ENCODE data around the gene RAB17. TPM values are rescaled to one million over a fixed set of nuclear protein-coding genes. Genes with fewer than 3 reads are reported as not detected.

RAB17 gene
- total and polyA plus RNA-seq, 10 donors, result 0.24 to 2.2 (median 0.67) TPM; not detected in 3

- Histone ChIP-seq H3K27me3 (replicated peaks in 1 of 7) (peaks cover 0 to 22% (median 0%) of the 10 kb centered on the region in 7 donors), H3K9me3 (no peaks in the 10 kb centered on the region), H3K4me3 (no peak overlapping the region), H3K27ac (no peak overlapping the region), H3K4me1 (peaks cover 0 to 14% (median 7%) of the 10 kb centered on the region in 6 donors), H3K36me3 (no peaks in the 10 kb centered on the region)
- TF ChIP-seq CTCF (IDR thresholded peaks at IDR 0.05 in 8 of 11, conservative IDR thresholded peaks at IDR 0.05 in 3 of 11) (no peak), POLR2AphosphoS5 (IDR thresholded peaks at IDR 0.05) (no peak), POLR2A (IDR thresholded peaks at IDR 0.05) (no peak)
- WGBS, 5 donors, result 90 to 95% (median 92%) methylated on average over 17 to 26 of the region's 26 CpGs
- DNase-seq, result peak; percentile 70
- intact Hi-C loops (cut with DNase I; ENCODE audit: low total_unique reads), result loop anchor here (10.0 kb wide), 1 partner anchor 423 kb away; no protein-coding TSS in a partner anchor
These were observed 12.3 kb downstream of the RAB17 start for GRCh38 chr2:237577956-237578870.

- H3K4me1 ChIP-seq, result peaks cover 0 to 14% (median 5%) of the 10 kb centered on the region in 6 donors
- peak; percentile 55 for DNase-seq
These were observed 13.1 kb downstream of the RAB17 start for GRCh38 chr2:237577458-237577857.

GRCh38 chr2:237576974-237577373 lies 13.6 kb downstream of the RAB17 start:
- Histone ChIP-seq H3K9me3 (no peaks in the 10 kb centered on the region), H3K27ac (no peak overlapping the region), H3K36me3 (no peaks in the 10 kb centered on the region), H3K27me3 (replicated peaks in 1 of 7) (peaks cover 0 to 29% (median 0%) of the 10 kb centered on the region in 7 donors), H3K4me1 (peaks cover 0 to 15% (median 5%) of the 10 kb centered on the region in 6 donors), H3K4me3 (no peak overlapping the region)
- intact Hi-C loops (cut with DNase I; ENCODE audit: low total_unique reads), result loop anchor here (10.0 kb wide), 1 partner anchor 422 kb away; no protein-coding TSS in a partner anchor
- TF ChIP-seq POLR2A (IDR thresholded peaks at IDR 0.05), result no peak
- no peak for TF ChIP-seq CTCF (IDR thresholded peaks at IDR 0.05 in 8 of 11, conservative IDR thresholded peaks at IDR 0.05 in 3 of 11)
- no peak for TF ChIP-seq POLR2AphosphoS5 (IDR thresholded peaks at IDR 0.05)
- peak; percentile 54 for DNase-seq
- 85 to 93% (median 91%) methylated on average over 9 of the region's 9 CpGs for WGBS, 5 donors

More at GRCh38 chr2:237577458-237577857, 13.1 kb downstream of the RAB17 start:
- no peaks in the 10 kb centered on the region for H3K36me3 ChIP-seq
- no peaks in the 10 kb centered on the region for H3K9me3 ChIP-seq
- intact Hi-C loops (cut with DNase I; ENCODE audit: low total_unique reads), result loop anchor here (10.0 kb wide), 1 partner anchor 423 kb away; no protein-coding TSS in a partner anchor
- H3K27me3 ChIP-seq (replicated peaks in 1 of 7), result peaks cover 0 to 27% (median 0%) of the 10 kb centered on the region in 7 donors
- no peak overlapping the region for H3K4me3 ChIP-seq
- WGBS, 5 donors, result 76 to 95% (median 89%) methylated on average over 10 of the region's 10 CpGs
- TF ChIP-seq POLR2AphosphoS5 (IDR thresholded peaks at IDR 0.05), result no peak
- no peak for TF ChIP-seq CTCF (IDR thresholded peaks at IDR 0.05 in 8 of 11, conservative IDR thresholded peaks at IDR 0.05 in 3 of 11)
- TF ChIP-seq POLR2A (IDR thresholded peaks at IDR 0.05), result no peak
- H3K27ac ChIP-seq, result no peak overlapping the region

Data from spleen (tissue), 11 donors.